Heart left ventricle (tissue), 16 donors: ENCODE results near the gene ZNF613. TPM values are rescaled to one million over a fixed set of nuclear protein-coding genes. Genes with fewer than 3 reads are reported as not detected.

ENCODE experiments used
- ATAC-seq, 4 donors: fragments of 200-7000 bp; cut with Tn5 transposase; one replicate each; pipeline ENCODE4 v1.9.1; 2020 to 2022; ENCODE audit warnings: moderate library complexity in 4 of 4, mild to moderate bottlenecking in 3 of 4, moderate number of reproducible peaks in 1 of 4
- DNase-seq, 5 donors: peaks; one replicate each; pipeline ENCODE4 v3.0.0-alpha.2; 2020
- H3K27ac ChIP-seq, 12 donors: fragments of 200-600 bp; sonication (generic) in 4 of 12; one replicate each; pipeline versions ENCODE4 v1.5.0 to v1.8.0; 2016 to 2022; ENCODE audit warnings: mild to moderate bottlenecking in 2 of 12
- H3K27me3 ChIP-seq, 9 donors: fragments of 200-600 bp; sonication (generic) in 2 of 9; one replicate each; pipeline versions ENCODE4 v1.5.1 to v1.8.0; 2016 to 2022; ENCODE audit warnings: mild to moderate bottlenecking in 3 of 9
- H3K36me3 ChIP-seq, 9 donors: fragments of 200-600 bp; sonication (generic) in 2 of 9; one replicate each; pipeline versions ENCODE4 v1.5.0 to v1.8.0; 2018 to 2022; ENCODE audit warnings: mild to moderate bottlenecking in 2 of 9
- H3K4me1 ChIP-seq, 12 donors: fragments of 200-600 bp; sonication (generic) in 4 of 12; one replicate each; pipeline versions ENCODE4 v1.5.0 to v1.8.0; 2016 to 2022; ENCODE audit warnings: mild to moderate bottlenecking in 3 of 12
- H3K4me3 ChIP-seq, 12 donors: fragments of 200-600 bp; sonication (generic) in 4 of 12; one replicate each; pipeline versions ENCODE4 v1.5.0 to v1.8.0; 2017 to 2022; ENCODE audit warnings: mild to moderate bottlenecking in 9 of 12, moderate library complexity in 4 of 12
- H3K9me3 ChIP-seq, 12 donors: fragments of 200-600 bp; sonication (generic) in 4 of 12; one replicate each; pipeline versions ENCODE4 v1.5.0 to v1.8.0; 2016 to 2022; ENCODE audit warnings: mild to moderate bottlenecking in 1 of 12
- CTCF ChIP-seq, 12 donors: fragments of 200-600 bp; sonication (generic) in 4 of 12; IDR thresholded peaks; one replicate each; pipeline versions ENCODE4 v1.5.0 to v1.8.0; 2018 to 2022; ENCODE audit warnings: antibody characterized with exemption in 12 of 12, mild to moderate bottlenecking in 5 of 12
- POLR2A ChIP-seq, 2 donors: fragments of 450-650 bp; IDR thresholded peaks; one replicate each; pipeline ENCODE4 v1.6.1; 2017; ENCODE audit warnings: antibody characterized with exemption in 2 of 2, mild to moderate bottlenecking in 2 of 2, moderate library complexity in 2 of 2
- WGBS, 4 donors: extraction: QIAGEN DNeasy Blood & Tissue Kit in 2 of 4; methylation state at CpG; one replicate each; pipeline versions ENCODE4 v1.1.5 to v1.1.7; 2013 to 2018; 5-methylcytosine and 5-hydroxymethylcytosine counted together
- intact Hi-C, 10 donors: fragments of 100-400 bp; cut with DNase I; formaldehyde crosslinking; loops; one replicate each; pipeline versions ENCODE4 v1.11.1 to v1.14.2; 2022
- polyA plus RNA-seq, 2 donors: library from polyadenylated mRNA; stranded (reverse); fragments of 200-250 nt; gene quantifications; one replicate each; pipeline ENCODE4 v1.2.3, GENCODE V29; 2013
- total RNA-seq, 9 donors: library from RNA; depleted of rRNA in 2 of 9; stranded (reverse); fragments of >200 nt in 2 of 9; fragmentation: NEBNext Ultra II Directional in 3 of 9; extraction: Animal tissue kit (Norgen Biotek cat#: 25700) in 3 of 9; gene quantifications; one replicate each; pipeline versions ENCODE4 v1.1.0 to v1.2.4, GENCODE V29; 2016 to 2023
- donor health status: ischemic (EF 13 %, LVEDD 7.1; RV severe dilation, severe dysfunction).
- donor health status: healthy with polysubstance abuse.
- donor health status: DM: no; HTN: yes; CAD: no.
- donor health status: DM: no; HTN: no; CAD: no.
- donor health status: ischemic (EF 25% LVEDD 6.9; RV normal size, moderate dysfunction).
- donor health status: ischemic (EF 25% LVEDD 5.7; RV mildly dilated, moderate dysfunction).
- donor health status: healthy.
- donor health status: DM: yes; HTN: yes; CAD: no.
- donor health status: ischemic (EF 35%, LVEDD 5.7; RV mildly dilated, moderate dysfunction).
- donor health status: nonischemic (EF 11% LVEDD 7.7; RV severe dilation, severe dysfunction).
- donor health status: DM: yes; HTN: yes; CAD: no.
- donor health status: PGD.
- donor health status: ischemic (EF 29% LVEDD 5.4; RV normal size, mild dysfunction).
- donor health status: nonischemic (EF 23%, LVEDD 6.1; RV moderate dilation, normal function).

ZNF613 gene
- total and polyA plus RNA-seq, 11 donors = 2.4 to 6.8 (median 4.3) TPM

DNA sequence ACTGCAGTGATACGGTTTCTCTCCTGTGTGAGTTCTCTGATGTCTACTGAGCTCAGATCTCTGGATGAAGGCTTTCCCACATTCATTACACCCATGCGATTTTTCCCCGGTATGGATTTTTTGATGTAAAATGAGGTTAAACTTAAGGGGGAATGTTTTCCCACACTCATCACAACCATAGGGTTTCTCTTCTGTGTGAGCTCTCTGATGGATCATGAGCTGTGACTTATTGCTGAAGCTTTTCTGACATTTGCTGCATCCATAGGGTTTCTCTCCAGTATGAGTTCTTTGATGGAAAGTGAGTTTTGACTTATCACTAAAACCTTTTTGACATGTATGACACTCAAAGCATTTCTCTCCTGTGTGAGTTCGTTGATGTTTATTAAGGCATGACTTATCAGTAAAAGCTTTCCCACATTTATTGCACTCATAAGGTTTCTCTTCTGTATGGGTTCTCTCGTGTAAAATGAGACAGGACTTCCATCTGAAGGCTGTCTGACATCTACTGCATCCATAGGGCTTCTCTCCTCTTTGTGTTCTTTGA, 11.9 kb upstream of the ZNF613 start:
- 74 to 80% (median 75%) methylated on average over 5 of the region's 5 CpGs for WGBS, 4 donors
- ATAC-seq (no peak), DNase-seq (no peak)
- H3K4me1 ChIP-seq = no peaks in the 10 kb centered on the region
- peaks cover 0 to 99% (median 67%) of the 10 kb centered on the region in 12 donors for H3K9me3 ChIP-seq
- intact Hi-C loops = no loop called here
- H3K27ac ChIP-seq = no peak overlapping the region
- H3K27me3 ChIP-seq = peaks cover 0 to 3% (median 0%) of the 10 kb centered on the region in 9 donors
- no peaks in the 10 kb centered on the region for H3K36me3 ChIP-seq
- TF ChIP-seq POLR2A (IDR thresholded peaks at IDR 0.05) = no peak
- TF ChIP-seq CTCF (IDR thresholded peaks at IDR 0.05) = no peak
- no peak overlapping the region for H3K4me3 ChIP-seq

DNA sequence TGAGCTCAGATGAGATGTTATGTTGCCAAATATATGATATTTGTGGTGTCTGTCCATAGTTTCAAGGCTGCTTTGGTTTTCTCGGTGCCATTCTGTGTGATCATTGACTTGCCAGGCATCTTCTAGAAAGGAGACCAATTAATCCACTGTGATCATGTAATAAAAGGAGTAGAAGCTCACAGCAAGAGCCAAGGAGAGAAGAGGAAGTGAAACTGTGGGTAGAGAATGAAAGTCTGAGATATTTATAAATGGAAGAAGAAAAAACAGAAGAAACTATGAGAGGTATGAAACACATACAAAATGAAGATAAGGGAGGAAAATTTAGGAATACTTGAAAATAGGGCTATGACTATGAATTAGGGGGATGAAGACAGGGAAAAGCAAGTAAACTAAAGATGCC, 11.1 kb upstream of the ZNF613 start:
- Histone ChIP-seq H3K4me1 (no peaks in the 10 kb centered on the region), H3K27me3 (no peaks in the 10 kb centered on the region), H3K9me3 (peaks cover 0 to 100% (median 75%) of the 10 kb centered on the region in 12 donors), H3K36me3 (no peaks in the 10 kb centered on the region), H3K4me3 (no peak overlapping the region), H3K27ac (no peak overlapping the region)
- intact Hi-C loops = no loop called here
- ATAC-seq (no peak), DNase-seq (no peak)
- WGBS, 4 donors = 91 to 95% (median 93%) methylated on average over 1 of the region's 1 CpG
- TF ChIP-seq POLR2A (IDR thresholded peaks at IDR 0.05) (no peak), CTCF (IDR thresholded peaks at IDR 0.05) (no peak)

DNA sequence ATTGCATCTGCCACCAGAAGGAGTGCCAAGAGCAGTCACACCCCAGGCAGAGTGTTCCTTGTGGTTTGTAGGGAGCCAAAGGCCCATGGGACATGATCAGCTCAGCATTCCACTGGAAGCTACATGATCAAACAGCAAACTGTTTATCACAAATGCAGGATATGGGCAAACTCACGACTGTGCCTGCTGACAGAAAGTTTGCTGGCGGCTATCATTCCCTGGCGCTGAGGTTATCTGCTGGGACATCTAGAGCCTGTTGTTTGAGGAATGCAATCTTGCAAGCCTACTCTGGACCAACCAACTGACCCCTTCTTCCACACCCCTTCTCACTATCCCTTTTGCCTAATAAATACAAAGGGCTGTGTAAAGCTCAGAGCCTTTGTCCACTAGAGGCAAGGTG, 7.7 kb upstream of the ZNF613 start:
- H3K27me3 ChIP-seq = no peaks in the 10 kb centered on the region
- intact Hi-C loops = no loop called here
- H3K9me3 ChIP-seq = peaks cover 3 to 100% (median 86%) of the 10 kb centered on the region in 12 donors
- no peak for DNase-seq
- no peaks in the 10 kb centered on the region for H3K36me3 ChIP-seq
- no peak overlapping the region for H3K27ac ChIP-seq
- 81 to 90% (median 88%) methylated on average over 3 of the region's 3 CpGs for WGBS, 4 donors
- TF ChIP-seq POLR2A (IDR thresholded peaks at IDR 0.05) = no peak
- TF ChIP-seq CTCF (IDR thresholded peaks at IDR 0.05) = no peak
- H3K4me3 ChIP-seq = no peak overlapping the region
- no peaks in the 10 kb centered on the region for H3K4me1 ChIP-seq
- no peak for ATAC-seq

DNA sequence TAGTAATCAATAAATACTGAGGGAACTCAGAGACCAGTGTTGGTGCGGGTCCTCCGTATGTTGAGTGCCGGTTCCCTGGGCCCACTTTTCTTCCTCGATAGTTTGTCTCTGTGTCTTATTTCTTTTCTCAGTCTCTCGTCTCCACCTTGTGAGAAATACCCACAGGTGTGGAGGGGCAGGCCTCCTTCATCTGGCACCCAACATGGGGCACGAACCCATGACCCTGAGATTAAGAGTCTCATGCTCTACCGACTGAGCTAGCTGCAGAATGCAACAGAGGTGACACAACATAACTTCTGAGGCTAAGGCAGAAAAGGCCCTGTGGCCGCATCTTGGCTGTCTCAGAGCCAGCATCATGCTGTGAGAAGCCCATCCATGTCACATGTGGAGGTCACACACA, 5.3 kb upstream of the ZNF613 start:
- intact Hi-C loops = no loop called here
- no peak for DNase-seq
- Histone ChIP-seq H3K27me3 (no peaks in the 10 kb centered on the region), H3K4me1 (peaks cover 0 to 3% (median 0%) of the 10 kb centered on the region in 12 donors), H3K27ac (no peak overlapping the region), H3K4me3 (no peak overlapping the region), H3K9me3 (peaks cover 1 to 87% (median 66%) of the 10 kb centered on the region in 12 donors), H3K36me3 (no peaks in the 10 kb centered on the region)
- no peak for ATAC-seq
- TF ChIP-seq CTCF (IDR thresholded peaks at IDR 0.05) = no peak
- WGBS, 4 donors = 87 to 95% (median 90%) methylated on average over 8 of the region's 8 CpGs
